Neural progenitor cell (in vitro differentiated cells): ENCODE results near the gene SNX4. TPM values are rescaled to one million over a fixed set of nuclear protein-coding genes. Genes with fewer than 3 reads are reported as not detected.

ENCODE experiments used
- DNase-seq: peaks from one replicate; pipeline ENCODE4 v3.0.0-alpha.2; 2016; ENCODE audit warnings: low spot score
- H2AFZ ChIP-seq: fragments of 200-600 bp; sonication (generic); replicated peaks from 2 replicates; pipeline ENCODE4 v1.6.1; 2016; ENCODE audit warnings: antibody characterized with exemption
- H3F3A ChIP-seq: fragments of 200-600 bp; sonication (generic); 2 replicates; pipeline ENCODE4 v1.6.1; 2016; ENCODE audit warnings: antibody characterized with exemption, low read depth
- H3K27ac ChIP-seq: fragments of 200-600 bp; sonication (generic); 2 replicates; pipeline ENCODE4 v1.5.1; 2016; ENCODE audit warnings: mild to moderate bottlenecking
- H3K27me3 ChIP-seq: fragments of 200-600 bp; sonication (generic); 2 replicates; pipeline ENCODE4 v1.6.1; 2016; ENCODE audit warnings: mild to moderate bottlenecking, moderate library complexity
- H3K36me3 ChIP-seq: fragments of 200-600 bp; sonication (generic); 2 replicates; pipeline ENCODE4 v1.5.1; 2016
- H3K4me1 ChIP-seq: fragments of 200-600 bp; sonication (generic); 2 replicates; pipeline ENCODE4 v1.6.1; 2016; ENCODE audit warnings: mixed run types
- H3K4me2 ChIP-seq: fragments of 200-600 bp; sonication (generic); 2 replicates; pipeline ENCODE4 v1.6.1; 2016
- H3K4me3 ChIP-seq: fragments of 200-600 bp; sonication (generic); 2 replicates; pipeline ENCODE4 v1.5.1; 2016
- H3K79me2 ChIP-seq: fragments of 200-600 bp; sonication (generic); 2 replicates; pipeline ENCODE4 v1.6.1; 2016; ENCODE audit warnings: low read depth
- H3K9ac ChIP-seq: fragments of 200-600 bp; sonication (generic); 2 replicates; pipeline ENCODE4 v1.6.1; 2016
- H3K9me3 ChIP-seq: fragments of 200-600 bp; sonication (generic); 2 replicates; pipeline ENCODE4 v1.5.1; 2016; ENCODE audit warnings: low read depth
- H4K20me1 ChIP-seq: fragments of 200-600 bp; sonication (generic); 2 replicates; pipeline ENCODE4 v1.6.1; 2016; ENCODE audit warnings: low read depth
- H3K27ac Mint-ChIP-seq: 3 replicates; pipeline ENCODE4 v1.8.0; 2021; ENCODE audit warnings: mixed read lengths
- H3K27me3 Mint-ChIP-seq: 2 replicates; pipeline ENCODE4 v1.8.0; 2022; ENCODE audit warnings: low read depth, mild to moderate bottlenecking, inconsistent platforms, moderate library complexity, mixed read lengths; ENCODE audit not compliant: insufficient read depth
- H3K36me3 Mint-ChIP-seq: 3 replicates; pipeline ENCODE4 v1.8.0; 2021; ENCODE audit warnings: mixed read lengths
- H3K4me1 Mint-ChIP-seq: 3 replicates; pipeline ENCODE4 v1.8.0; 2021; ENCODE audit warnings: mixed read lengths
- H3K4me3 Mint-ChIP-seq: 3 replicates; pipeline ENCODE4 v1.8.0; 2021; ENCODE audit warnings: mild to moderate bottlenecking, moderate library complexity, mixed read lengths
- H3K9me3 Mint-ChIP-seq: 3 replicates; pipeline ENCODE4 v1.8.0; 2020; ENCODE audit warnings: mixed read lengths
- EZH2 ChIP-seq: fragments of 200-600 bp; sonication (generic); IDR thresholded peaks from 2 replicates; pipeline ENCODE4 v1.6.1; 2017; ENCODE audit warnings: antibody characterized with exemption, mild to moderate bottlenecking, moderate library complexity
- EZH2phosphoT487 ChIP-seq: fragments of 200-600 bp; sonication (generic); IDR thresholded peaks from 2 replicates; pipeline ENCODE4 v1.6.1; 2017; ENCODE audit warnings: antibody characterized with exemption
- total RNA-seq: library from RNA; depleted of rRNA; stranded (reverse); fragments of >200 nt; gene quantifications from 2 replicates; pipeline ENCODE4 v1.2.3, GENCODE V29; 2015; ENCODE audit warnings: low replicate concordance
- TF ChIP-seq, protein P1 (sequence below): fragments of 200-600 bp; sonication (generic); IDR thresholded peaks from 2 replicates; pipeline ENCODE4 v1.5.1; 2017; ENCODE audit warnings: antibody characterized with exemption, mild to moderate bottlenecking

Gene SNX4
- total RNA-seq = 51.9 and 65.4 TPM in 2 replicates

GRCh38 chr3:125519678-125520562 lies at the start of gene SNX4:
Gene SNX4, minus strand, starts transcription at chr3:125520202. Its CDS starts 30 bp downstream, at chr3:125520172.
- no peaks in the 10 kb centered on the region for H3K9me3 Mint-ChIP-seq
- TF ChIP-seq, protein P1, sequence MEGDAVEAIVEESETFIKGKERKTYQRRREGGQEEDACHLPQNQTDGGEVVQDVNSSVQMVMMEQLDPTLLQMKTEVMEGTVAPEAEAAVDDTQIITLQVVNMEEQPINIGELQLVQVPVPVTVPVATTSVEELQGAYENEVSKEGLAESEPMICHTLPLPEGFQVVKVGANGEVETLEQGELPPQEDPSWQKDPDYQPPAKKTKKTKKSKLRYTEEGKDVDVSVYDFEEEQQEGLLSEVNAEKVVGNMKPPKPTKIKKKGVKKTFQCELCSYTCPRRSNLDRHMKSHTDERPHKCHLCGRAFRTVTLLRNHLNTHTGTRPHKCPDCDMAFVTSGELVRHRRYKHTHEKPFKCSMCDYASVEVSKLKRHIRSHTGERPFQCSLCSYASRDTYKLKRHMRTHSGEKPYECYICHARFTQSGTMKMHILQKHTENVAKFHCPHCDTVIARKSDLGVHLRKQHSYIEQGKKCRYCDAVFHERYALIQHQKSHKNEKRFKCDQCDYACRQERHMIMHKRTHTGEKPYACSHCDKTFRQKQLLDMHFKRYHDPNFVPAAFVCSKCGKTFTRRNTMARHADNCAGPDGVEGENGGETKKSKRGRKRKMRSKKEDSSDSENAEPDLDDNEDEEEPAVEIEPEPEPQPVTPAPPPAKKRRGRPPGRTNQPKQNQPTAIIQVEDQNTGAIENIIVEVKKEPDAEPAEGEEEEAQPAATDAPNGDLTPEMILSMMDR = no peak
- no peak for TF ChIP-seq EZH2phosphoT487
- no peak for TF ChIP-seq EZH2
- peaks cover 42% of the 10 kb centered on the region for H3K79me2 ChIP-seq

DNA sequence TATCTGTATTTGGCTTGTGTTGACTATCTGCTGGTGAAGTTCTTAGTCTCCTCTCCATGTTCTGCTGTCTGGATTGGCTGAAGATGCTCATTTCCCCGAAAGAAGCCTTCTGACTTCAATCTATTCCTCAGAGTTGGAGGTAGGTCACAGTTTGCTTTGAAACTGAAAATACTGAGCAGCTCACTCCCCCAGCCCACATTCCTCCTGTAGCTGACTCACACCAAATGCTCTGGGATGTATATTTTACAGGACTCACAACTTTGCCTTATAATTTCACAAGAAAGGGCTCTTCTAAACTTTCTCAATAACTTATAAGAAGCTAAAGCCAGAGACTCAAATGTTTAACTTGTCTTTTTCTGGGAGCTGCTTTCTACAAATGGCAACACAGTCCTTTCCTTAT lies 36.3 kb upstream of the SNX4 start:
- Histone ChIP-seq H3K4me1 (no peaks in the 10 kb centered on the region), H2AFZ (no peak overlapping the region), H3K79me2 (no peaks in the 10 kb centered on the region), H3K27ac (no peak overlapping the region), H3K9me3 (no peaks in the 10 kb centered on the region), H3K4me3 (no peak overlapping the region), H3F3A (no peaks in the 10 kb centered on the region), H3K27me3 (no peaks in the 10 kb centered on the region), H3K4me2 (no peak overlapping the region), H3K9ac (no peak overlapping the region), H4K20me1 (no peaks in the 10 kb centered on the region), H3K36me3 (no peaks in the 10 kb centered on the region)
- Mint-ChIP-seq H3K9me3 (no peaks in the 10 kb centered on the region), H3K27ac (no peak overlapping the region), H3K4me1 (no peaks in the 10 kb centered on the region), H3K36me3 (peaks cover 26% of the 10 kb centered on the region), H3K4me3 (no peak overlapping the region), H3K27me3 (no peaks in the 10 kb centered on the region)
- no peak for DNase-seq
- no peak for TF ChIP-seq EZH2
- TF ChIP-seq, protein P1 = no peak
- TF ChIP-seq EZH2phosphoT487 = no peak

More at GRCh38 chr3:125519678-125520562, at the start of gene SNX4:
- DNase-seq = peak; percentile 97
- H3K4me1 ChIP-seq = no peaks in the 10 kb centered on the region
- no peaks in the 10 kb centered on the region for H3K36me3 ChIP-seq
- peak within 1 kb of the TSS; percentile 71 for H3K4me3 ChIP-seq
- H3K4me2 ChIP-seq = peak within 1 kb of the TSS; percentile 87
- Mint-ChIP-seq H3K27ac (peak within 1 kb of the TSS; percentile 96), H3K36me3 (peaks cover 10% of the 10 kb centered on the region), H3K27me3 (peaks cover 3% of the 10 kb centered on the region), H3K4me3 (peak within 1 kb of the TSS; percentile 96), H3K4me1 (peaks cover 20% of the 10 kb centered on the region)
- H4K20me1 ChIP-seq = peaks cover 13% of the 10 kb centered on the region
- H3K9ac ChIP-seq = peak within 1 kb of the TSS; percentile 85
- peaks cover 10% of the 10 kb centered on the region for H3F3A ChIP-seq
- no peaks in the 10 kb centered on the region for H3K9me3 ChIP-seq
- no peaks in the 10 kb centered on the region for H3K27me3 ChIP-seq
- H2AFZ ChIP-seq = peak within 1 kb of the TSS; percentile 74
- H3K27ac ChIP-seq = peak within 1 kb of the TSS; percentile 85

DNA sequence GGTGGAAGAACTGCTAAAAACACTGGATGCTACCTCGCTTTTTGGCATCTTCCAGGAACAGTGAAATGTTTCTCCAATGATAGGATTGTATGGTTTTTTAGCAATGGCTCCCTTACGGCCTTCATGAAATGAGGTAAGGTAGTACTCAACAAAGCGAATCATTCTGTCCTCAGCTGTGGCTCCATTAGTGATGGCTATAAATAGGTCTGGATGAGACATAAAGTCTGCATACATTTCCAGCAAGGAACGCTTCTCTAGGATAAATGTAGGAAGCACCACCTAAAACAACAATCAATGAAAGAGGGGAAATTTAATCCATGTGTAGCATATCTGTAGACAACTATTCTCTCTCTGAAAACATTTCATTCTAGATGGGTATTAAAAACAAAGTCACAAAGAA lies 32.4 kb upstream of the SNX4 start:
- H3K27ac ChIP-seq = no peak overlapping the region
- H3K27me3 Mint-ChIP-seq = no peaks in the 10 kb centered on the region
- no peak overlapping the region for H2AFZ ChIP-seq
- TF ChIP-seq EZH2 (no peak), EZH2phosphoT487 (no peak)
- TF ChIP-seq, protein P1 = no peak
- H3K36me3 Mint-ChIP-seq = peaks cover 24% of the 10 kb centered on the region
- H3K9me3 ChIP-seq = no peaks in the 10 kb centered on the region
- no peaks in the 10 kb centered on the region for H3K27me3 ChIP-seq
- no peaks in the 10 kb centered on the region for H3K79me2 ChIP-seq
- H3K27ac Mint-ChIP-seq = no peak overlapping the region
- H3K4me3 ChIP-seq = no peak overlapping the region
- no peak overlapping the region for H3K9ac ChIP-seq
- H3K4me2 ChIP-seq = no peak overlapping the region
- no peak for DNase-seq
- no peak overlapping the region for H3K4me3 Mint-ChIP-seq
- H3F3A ChIP-seq = no peaks in the 10 kb centered on the region
- H4K20me1 ChIP-seq = no peaks in the 10 kb centered on the region
- H3K4me1 Mint-ChIP-seq = no peaks in the 10 kb centered on the region
- no peaks in the 10 kb centered on the region for H3K4me1 ChIP-seq
- no peaks in the 10 kb centered on the region for H3K9me3 Mint-ChIP-seq
- H3K36me3 ChIP-seq = no peaks in the 10 kb centered on the region
